Adrenal gland (tissue), 12 donors: ENCODE data around the gene PRKN. TPM values are rescaled to one million over a fixed set of nuclear protein-coding genes. Genes with fewer than 3 reads are reported as not detected.

Source experiments
- DNase-seq, 7 donors: peaks; one replicate each; pipeline ENCODE4 v3.0.0-alpha.2; 2019 to 2020
- H3K27ac ChIP-seq, 5 donors: fragments of 200-600 bp; sonication (generic) in 4 of 5; 1 replicate in 3 of 5; 2 replicates in 2 of 5; pipeline versions ENCODE4 v1.5.1 to v1.8.0; 2016 to 2020; ENCODE audit warnings: mild to moderate bottlenecking in 1 of 5
- H3K27me3 ChIP-seq: fragments of 200-600 bp; 2 replicates; pipeline ENCODE4 v1.8.0; 2021
- H3K36me3 ChIP-seq, 2 donors: fragments of 200-600 bp; replicated peaks in 1 of 2; 1 replicate in 1 of 2; 2 replicates in 1 of 2; pipeline versions ENCODE4 v1.5.1 to v1.8.0; 2018 to 2022
- H3K4me1 ChIP-seq, 2 donors: fragments of 200-600 bp; replicated peaks in 1 of 2; 1 replicate in 1 of 2; 2 replicates in 1 of 2; pipeline versions ENCODE4 v1.5.1 to v1.8.0; 2018 to 2021
- H3K4me3 ChIP-seq, 4 donors: fragments of 200-600 bp; sonication (generic) in 3 of 4; one replicate each; pipeline ENCODE4 v1.5.1; 2016 to 2018
- H3K9me3 ChIP-seq, 3 donors: fragments of 200-600 bp; sonication (generic) in 1 of 3; replicated peaks in 1 of 3; 1 replicate in 2 of 3; 2 replicates in 1 of 3; pipeline versions ENCODE4 v1.5.1 to v1.8.0; 2016 to 2021
- CTCF ChIP-seq, 6 experiments: fragments of 450-650 bp in 4 of 6; fragments of 200-600 bp in 2 of 6; sonication (generic) in 1 of 6; IDR thresholded peaks; 1 replicate in 5 of 6; 2 replicates in 1 of 6; pipeline versions ENCODE4 v1.5.1 to v1.8.0; 2016 to 2021; ENCODE audit warnings: antibody characterized with exemption in 6 of 6, mild to moderate bottlenecking in 2 of 6, moderate library complexity in 1 of 6
- POLR2A ChIP-seq, 2 donors: fragments of 450-650 bp; IDR thresholded peaks; one replicate each; pipeline ENCODE4 v1.6.1; 2017; ENCODE audit warnings: antibody characterized with exemption in 2 of 2, mild to moderate bottlenecking in 2 of 2, moderate library complexity in 1 of 2
- WGBS, 4 donors: extraction: QIAGEN DNeasy Blood & Tissue Kit in 2 of 4; methylation state at CpG; one replicate each; pipeline versions ENCODE4 v1.1.5 to v1.1.7; 2013 to 2017; 5-methylcytosine and 5-hydroxymethylcytosine counted together
- intact Hi-C, 2 donors: fragments of 100-400 bp; cut with DNase I; formaldehyde crosslinking; loops; one replicate each; pipeline versions ENCODE4 v1.14.1 to v1.15.0; 2022 to 2023
- polyA plus RNA-seq, 3 donors: library from polyadenylated mRNA; stranded (reverse); fragments of 200-250 nt in 2 of 3; fragments of 350-450 nt in 1 of 3; fragmentation: Illumina TruSeq in 1 of 3; extraction: RNeasy Lipid Tissue Mini Kit (QIAGEN cat#74804) in 1 of 3; gene quantifications; one replicate each; pipeline ENCODE4 v1.2.3, GENCODE V29; 2013 to 2014
- total RNA-seq, 9 donors: library from RNA; depleted of rRNA in 4 of 9; stranded (reverse); fragments of >200 nt in 4 of 9; fragments of 120-200 nt in 1 of 9; fragmentation: NEBNext Ultra II Directional in 1 of 9; extraction: Animal tissue kit (Norgen Biotek cat#: 25700) in 1 of 9; gene quantifications; one replicate each; pipeline versions ENCODE4 v1.1.0 to v1.2.4, GENCODE V29; 2013 to 2023
- donor health status: healthy with polysubstance abuse.
- donor health status: Bipolar disorder and iron deficiency.
- donor health status: DM: yes; HTN: yes; CAD: no.
- donor health status: DM: no; HTN: no; CAD: no.
- donor health status: DM: no; HTN: no; CAD: no.
- donor health status: DM: yes; HTN: yes; CAD: no.

Gene PRKN
- total and polyA plus RNA-seq, 12 donors, result 1.9 to 159 (median 13.3) TPM

GRCh38 chr6:161349886-161350285 lies 1377.7 kb downstream of the PRKN start:
- Histone ChIP-seq H3K9me3 (no peaks in the 10 kb centered on the region), H3K36me3 (no peaks in the 10 kb centered on the region), H3K4me1 (no peaks in the 10 kb centered on the region), H3K4me3 (no peak overlapping the region), H3K27ac (no peak overlapping the region), H3K27me3 (no peaks in the 10 kb centered on the region)
- intact Hi-C loops, result no loop called here
- no peak for DNase-seq
- WGBS, 4 donors, result 95 to 99% (median 96%) methylated on average over 19 of the region's 19 CpGs
- TF ChIP-seq CTCF (IDR thresholded peaks at IDR 0.05) (no peak), POLR2A (IDR thresholded peaks at IDR 0.05) (no peak)

- WGBS, 4 donors, result 89 to 94% (median 94%) methylated on average over 5 of the region's 5 CpGs
- Histone ChIP-seq H3K36me3 (no peaks in the 10 kb centered on the region), H3K27me3 (no peaks in the 10 kb centered on the region), H3K4me1 (no peaks in the 10 kb centered on the region), H3K27ac (no peak overlapping the region), H3K4me3 (no peak overlapping the region), H3K9me3 (no peaks in the 10 kb centered on the region)
- intact Hi-C loops, result no loop called here
- DNase-seq, result no peak
- TF ChIP-seq POLR2A (IDR thresholded peaks at IDR 0.05), result no peak
- no peak for TF ChIP-seq CTCF (IDR thresholded peaks at IDR 0.05)
Observed at GRCh38 chr6:161348628-161348994, 1379.0 kb downstream of the PRKN start.

GRCh38 chr6:161347988-161348627 lies 1379.5 kb downstream of the PRKN start:
- no peak for TF ChIP-seq POLR2A (IDR thresholded peaks at IDR 0.05)
- TF ChIP-seq CTCF (IDR thresholded peaks at IDR 0.05), result no peak
- intact Hi-C loops, result no loop called here
- 87 to 94% (median 91%) methylated on average over 12 of the region's 12 CpGs for WGBS, 4 donors
- no peak overlapping the region for H3K27ac ChIP-seq
- H3K9me3 ChIP-seq, result no peaks in the 10 kb centered on the region
- no peak overlapping the region for H3K4me3 ChIP-seq
- H3K27me3 ChIP-seq, result no peaks in the 10 kb centered on the region
- no peaks in the 10 kb centered on the region for H3K4me1 ChIP-seq
- no peaks in the 10 kb centered on the region for H3K36me3 ChIP-seq
- DNase-seq, result no peak

GRCh38 chr6:161347125-161347524 lies 1380.4 kb downstream of the PRKN start:
- TF ChIP-seq CTCF (IDR thresholded peaks at IDR 0.05) (no peak), POLR2A (IDR thresholded peaks at IDR 0.05) (no peak)
- no peaks in the 10 kb centered on the region for H3K36me3 ChIP-seq
- no peak overlapping the region for H3K27ac ChIP-seq
- no peaks in the 10 kb centered on the region for H3K4me1 ChIP-seq
- intact Hi-C loops, result no loop called here
- no peaks in the 10 kb centered on the region for H3K9me3 ChIP-seq
- DNase-seq, result no peak
- H3K27me3 ChIP-seq, result no peaks in the 10 kb centered on the region
- H3K4me3 ChIP-seq, result no peak overlapping the region
- 92 to 98% (median 96%) methylated on average over 2 of the region's 2 CpGs for WGBS, 4 donors
